HG02623 (cell line): ENCODE measurements around the gene GABBR1.

Source experiments
- ATAC-seq: cut with Tn5 transposase; IDR thresholded peaks from one replicate; pipeline ENCODE4 v1.9.1; 2021; ENCODE audit warnings: moderate library complexity; ENCODE audit not compliant: unreplicated experiment

GABBR1 gene

DNA sequence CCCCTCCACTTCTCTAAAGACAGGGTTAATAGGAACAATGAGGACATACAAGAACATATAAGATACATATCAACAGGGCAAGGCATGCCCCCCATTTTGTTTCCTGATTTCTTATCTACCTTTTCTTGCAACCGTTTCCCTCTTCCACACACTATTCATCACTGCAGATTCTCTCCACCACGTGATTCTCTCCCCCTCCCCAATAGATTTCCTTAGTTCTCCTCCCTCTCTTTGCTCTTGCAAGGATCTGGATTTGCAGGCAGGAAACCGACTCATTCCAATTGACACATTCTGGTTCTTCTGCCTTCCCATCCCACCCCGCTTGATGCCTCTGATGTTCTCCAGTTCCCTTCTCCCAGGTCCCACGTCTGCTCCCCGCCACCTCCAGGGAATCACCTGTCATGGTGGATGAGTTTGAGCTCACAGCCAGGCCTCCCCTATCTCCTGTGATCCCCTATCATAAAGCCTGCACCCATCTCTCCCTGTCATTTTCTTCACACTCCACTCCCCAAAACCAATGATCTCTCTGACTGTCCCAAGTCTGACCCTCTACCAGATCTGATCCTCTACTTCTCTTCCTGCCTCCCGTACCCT lies 7.5 kb downstream of the GABBR1 start:
- ATAC-seq, result no peak

DNA sequence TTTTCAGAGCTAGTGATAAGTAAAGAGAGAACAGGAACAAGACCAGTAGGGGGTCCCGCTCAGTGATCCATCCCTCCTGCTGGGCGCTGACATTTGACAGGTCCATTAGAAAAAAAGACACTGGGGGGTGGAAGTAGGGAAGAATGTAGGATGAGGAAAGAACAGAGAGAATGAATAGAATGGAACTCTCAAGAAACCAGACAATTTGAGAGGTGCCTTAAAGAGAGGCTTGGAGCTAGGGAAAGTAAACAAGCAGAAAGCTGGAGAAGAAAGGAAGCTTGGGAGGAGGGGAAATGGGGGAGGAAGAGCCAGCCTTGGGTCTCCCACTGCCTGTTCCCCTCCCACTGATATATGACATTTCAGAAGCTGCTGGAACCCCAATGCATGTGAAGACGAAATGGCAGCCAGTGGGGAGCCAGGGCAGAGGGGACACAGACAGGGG lies 8.4 kb downstream of the GABBR1 start:
- ATAC-seq, result no peak

DNA sequence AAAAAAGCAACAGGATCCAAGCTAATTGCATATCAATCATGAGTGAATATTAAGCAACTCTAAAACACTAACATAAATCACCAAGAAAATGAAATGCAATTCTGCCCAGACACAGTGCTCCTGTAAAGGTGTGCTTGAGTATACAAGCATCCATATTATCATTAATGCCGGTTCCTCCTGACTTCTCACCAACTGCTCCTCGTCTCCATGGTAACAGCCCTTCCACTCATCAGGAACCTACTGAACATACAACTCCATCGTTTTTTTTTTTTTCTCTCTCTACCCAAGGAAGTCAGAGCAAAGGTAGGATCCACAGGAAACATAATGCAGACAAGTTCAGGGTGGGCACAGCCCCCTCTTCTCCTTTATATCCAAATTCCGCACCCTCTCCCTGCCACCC lies 12.4 kb downstream of the GABBR1 start:
- ATAC-seq, result no peak

DNA sequence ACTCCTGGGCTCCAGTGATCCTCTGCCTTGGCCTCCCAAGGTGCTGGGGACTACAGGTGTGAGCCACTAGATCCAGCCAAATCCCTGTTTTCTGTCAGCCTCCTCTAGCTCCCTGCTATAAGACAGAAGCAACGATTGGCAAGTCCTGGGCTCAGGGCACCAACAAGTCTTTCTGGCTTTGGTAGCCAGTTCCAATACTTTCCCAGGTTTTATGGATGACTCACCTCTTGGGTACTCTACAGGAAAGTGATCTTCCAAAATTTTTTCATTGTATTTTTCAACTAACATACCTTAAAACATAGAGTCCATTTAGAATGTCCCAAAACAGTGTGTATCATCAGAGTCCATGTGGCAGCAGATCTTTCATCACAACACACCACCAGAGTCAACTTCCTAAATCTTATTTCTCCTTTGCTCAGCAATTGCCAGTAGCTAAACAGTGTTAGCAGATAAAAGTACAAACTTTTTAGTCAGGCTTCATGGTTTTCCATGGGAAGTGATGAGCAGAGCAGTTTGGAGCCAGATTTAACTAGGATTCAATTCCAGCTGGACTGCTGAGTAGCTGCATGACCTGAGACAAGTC lies 13.3 kb downstream of the GABBR1 start:
- no peak for ATAC-seq

DNA sequence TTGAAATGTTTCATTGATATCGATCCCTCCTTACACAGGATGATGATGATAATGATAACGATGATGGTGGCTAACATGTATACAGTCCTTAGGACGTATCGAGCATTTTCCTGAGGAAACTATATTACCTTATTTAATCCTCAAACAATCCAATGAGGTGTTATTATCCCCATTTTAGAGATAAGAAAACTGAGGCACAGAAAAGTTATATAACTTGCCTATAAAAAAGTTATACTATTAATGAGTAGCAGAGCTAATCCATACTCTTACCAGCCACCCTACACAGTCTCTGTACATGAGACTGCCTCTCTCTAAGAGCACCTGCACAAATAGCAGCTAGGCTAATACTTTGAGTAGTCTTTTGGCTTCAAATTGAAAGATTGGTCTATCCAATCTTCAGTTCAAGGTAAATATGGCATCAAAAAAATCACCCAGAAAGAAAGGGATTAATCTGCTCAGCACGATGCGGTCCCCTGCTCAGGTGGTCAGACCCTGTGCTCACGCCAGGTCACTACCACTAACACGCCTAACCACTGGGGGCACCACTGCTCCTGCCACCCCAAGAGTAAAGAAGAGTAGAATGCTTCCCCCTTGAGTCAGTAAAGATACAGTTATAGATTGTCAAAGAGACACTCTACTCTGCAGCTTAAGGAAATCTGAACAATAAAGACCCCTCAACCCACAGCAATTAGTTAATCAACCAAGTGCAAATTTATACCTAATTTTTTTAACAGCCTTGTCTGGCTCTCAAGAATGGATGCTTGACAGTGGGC lies 15.0 kb downstream of the GABBR1 start:
- no peak for ATAC-seq

DNA sequence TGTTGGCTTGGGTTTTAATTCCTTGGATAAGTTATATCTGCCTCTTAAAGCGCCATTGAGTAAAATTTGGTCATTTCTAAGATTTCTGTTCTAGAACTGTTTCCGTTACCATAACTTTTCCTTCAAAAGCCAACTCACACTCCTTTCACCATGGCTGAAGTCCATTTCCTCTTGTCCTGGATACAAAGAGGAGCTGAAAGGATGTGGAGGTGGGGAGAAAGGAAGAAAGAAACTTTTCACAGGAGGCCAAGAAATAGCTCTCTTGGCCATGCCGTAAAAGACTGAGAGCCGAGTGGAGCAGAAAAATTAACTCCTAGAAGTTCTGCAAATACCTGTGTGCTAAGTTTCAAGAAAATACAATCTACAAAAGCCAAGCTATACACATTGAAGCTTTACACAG lies 21.6 kb downstream of the GABBR1 start:
- no peak for ATAC-seq

DNA sequence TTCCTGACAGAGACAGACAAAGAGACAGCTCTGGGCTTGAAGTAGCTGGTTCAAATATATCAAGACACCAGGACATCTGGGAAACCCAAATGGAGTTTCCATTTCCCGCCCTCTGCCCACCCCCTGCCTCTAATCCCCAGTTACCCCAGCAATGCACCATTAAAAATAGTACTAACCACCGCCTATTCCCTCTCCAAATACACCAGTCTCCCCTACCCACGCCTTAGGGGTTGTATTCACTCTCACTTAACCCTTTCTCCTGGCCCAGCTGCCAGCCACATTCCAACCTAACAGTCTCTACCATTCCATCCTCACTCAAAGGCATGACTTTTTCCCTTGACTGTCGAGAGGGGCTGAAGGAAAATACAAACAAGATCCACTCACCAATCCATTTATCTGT lies 22.4 kb downstream of the GABBR1 start:
- no peak for ATAC-seq

DNA sequence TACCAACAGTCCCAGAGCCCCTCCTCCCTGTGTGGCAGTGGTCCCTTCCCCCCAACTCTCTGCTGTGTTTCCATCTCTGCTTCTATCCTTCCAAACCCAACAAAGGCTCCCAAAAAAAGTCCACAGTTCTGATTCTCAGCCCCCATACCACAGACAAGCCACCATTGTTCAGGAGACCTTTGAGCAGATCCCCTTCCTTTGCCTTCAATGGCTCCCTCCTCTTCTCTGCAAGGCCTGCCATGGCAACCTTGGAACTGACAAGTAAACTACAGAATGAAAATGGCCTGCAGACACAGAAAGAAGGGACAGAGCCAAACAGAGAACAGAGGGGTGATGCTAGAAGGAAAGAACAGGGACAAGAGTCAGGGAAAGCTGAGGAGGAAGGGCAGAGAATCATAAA lies 24.9 kb downstream of the GABBR1 start:
- ATAC-seq, result no peak

DNA sequence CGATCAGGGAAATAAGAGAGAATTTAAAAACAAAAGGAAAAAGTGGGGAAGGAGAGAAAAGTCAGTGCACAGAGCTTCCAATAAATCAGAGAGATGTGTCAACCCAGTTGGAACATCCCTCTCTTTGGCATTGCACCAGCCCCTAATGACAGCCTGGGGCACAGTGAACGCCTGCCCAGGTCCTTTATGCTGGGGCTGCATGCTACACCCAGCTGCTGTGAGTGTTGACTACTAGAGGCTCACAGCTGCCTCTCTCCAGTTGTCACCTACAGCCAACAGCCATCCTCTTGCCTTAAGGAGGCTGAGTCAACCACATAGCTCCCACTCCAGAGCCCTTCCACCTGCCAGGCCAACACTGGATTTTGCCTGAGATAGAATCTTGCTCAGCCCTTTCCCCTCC lies 29.1 kb downstream of the GABBR1 start:
- no peak for ATAC-seq

DNA sequence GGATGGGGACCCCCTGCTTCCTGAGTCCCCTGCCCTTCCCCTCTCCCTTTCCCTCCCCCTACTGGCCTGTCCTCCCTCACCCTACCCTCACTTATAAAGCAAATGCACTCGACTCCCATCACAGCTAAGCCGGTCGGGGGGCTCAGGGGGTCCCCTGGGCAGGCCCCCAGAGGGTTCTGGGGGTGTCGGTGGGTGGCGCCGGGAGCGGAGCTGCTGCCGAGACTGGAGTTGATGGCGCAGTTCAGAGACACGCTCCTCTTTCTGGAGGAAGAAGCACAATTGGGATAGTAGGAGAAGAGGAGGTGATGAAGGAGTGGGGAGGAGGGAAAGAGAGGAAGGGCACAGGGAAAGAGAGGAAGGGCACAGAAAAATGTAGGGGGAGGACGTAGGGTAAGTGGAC lies 29.5 kb downstream of the GABBR1 start:
- no peak for ATAC-seq

DNA sequence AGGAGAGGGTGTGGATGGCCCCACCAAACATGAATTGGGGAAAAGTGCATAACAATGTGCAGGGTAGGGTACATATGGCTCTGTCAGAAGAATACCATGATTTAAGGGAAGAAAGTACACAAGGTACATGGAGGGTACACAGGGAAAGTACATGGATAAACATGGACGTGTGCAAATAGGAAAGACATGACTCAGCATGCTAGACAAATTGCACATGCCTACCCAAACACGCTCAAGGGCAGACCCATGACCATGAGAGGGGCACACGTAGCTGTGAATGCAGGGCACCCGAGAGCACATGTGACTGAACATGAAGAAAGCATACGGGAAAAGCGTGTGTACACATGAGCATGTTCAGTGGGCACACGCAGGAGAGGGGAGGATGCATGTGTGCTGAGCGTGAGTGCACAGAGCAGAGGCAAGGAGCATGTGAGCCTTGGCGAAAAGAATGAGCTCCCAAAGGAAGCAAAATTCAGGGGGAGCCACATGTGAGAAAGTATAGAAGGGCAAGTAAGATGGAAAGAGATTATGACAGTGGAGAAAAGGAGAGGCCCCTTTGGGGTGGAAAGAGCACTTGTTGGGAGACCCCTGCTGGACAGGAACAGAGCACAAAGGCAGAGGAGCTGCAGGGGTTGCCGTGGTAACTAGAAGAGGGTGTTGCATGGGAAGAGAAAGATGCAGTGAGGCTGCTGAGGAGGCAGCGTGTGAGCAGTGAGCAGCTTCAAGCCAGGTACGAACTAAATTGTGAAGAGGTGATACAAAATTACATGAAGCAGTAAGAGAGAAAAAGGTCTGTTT lies 30.2 kb downstream of the GABBR1 start:
- ATAC-seq, result no peak

DNA sequence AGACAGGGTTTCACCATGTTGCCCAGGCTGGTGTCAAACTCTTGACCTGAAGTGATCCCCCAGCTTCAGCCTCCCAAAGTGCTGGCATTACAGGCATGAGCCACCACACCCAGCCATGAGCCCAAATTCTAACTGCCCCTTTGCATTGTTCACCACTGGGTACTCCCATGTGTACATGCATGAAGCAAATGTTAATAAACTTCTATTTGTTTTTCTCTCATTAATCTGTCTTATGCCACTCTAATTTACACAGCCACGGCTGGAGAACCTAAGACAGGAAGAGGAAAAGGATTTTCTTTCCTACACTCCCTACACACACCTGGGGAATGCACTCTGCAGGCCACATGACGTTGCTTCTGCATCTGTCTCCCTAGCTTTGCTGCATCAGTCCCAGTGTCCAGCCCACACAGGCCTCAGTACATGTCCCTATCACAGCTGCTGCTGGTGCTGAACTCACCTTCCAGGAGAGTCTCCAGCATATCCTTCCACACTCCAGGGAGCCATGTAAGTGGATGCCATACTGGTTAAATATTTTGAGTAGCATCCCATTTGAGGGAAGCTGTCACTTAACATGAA lies 34.7 kb downstream of the GABBR1 start:
- no peak for ATAC-seq

DNA sequence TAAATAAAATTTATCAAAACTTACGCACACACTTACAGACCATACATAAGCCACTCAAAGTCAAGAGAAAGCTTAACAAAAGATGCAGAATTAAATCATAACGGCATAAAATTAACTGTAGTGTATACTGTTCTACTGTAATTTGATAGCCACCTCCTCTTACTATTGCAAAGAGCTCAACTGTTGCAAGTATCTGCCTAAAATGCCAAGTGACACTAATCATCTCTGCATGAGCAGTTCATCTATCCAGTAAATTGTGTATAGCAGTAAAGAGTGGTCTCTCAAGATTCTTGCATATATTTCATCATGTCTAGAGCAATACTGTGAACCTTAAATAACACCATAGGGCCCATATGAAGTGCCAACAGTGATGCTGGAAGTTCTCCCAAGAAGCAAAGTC lies 35.8 kb downstream of the GABBR1 start:
- no peak for ATAC-seq

DNA sequence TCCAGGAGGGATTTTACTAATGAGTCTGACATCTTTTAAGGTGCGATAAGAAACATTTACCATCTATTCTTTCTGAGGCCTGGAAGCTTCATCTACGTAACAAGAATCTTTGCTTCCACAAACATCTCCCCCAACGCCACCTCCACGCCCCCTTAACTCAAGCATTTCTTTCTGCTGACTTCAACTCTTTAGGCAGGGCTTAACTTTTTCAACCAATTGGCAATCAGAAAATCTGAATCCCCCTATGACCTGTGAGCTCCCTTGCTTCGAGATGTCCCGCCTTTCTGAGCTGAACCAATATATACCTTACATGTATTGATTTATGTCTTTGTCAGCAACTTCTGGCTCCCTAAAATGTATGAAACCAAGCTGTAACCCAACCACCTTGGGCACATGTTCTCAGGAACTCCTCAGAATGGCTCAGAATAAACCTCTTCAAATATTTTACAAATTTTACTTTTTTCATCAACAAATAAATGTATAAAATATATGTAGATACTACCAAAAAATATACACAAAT lies 36.5 kb downstream of the GABBR1 start:
- no peak for ATAC-seq

DNA sequence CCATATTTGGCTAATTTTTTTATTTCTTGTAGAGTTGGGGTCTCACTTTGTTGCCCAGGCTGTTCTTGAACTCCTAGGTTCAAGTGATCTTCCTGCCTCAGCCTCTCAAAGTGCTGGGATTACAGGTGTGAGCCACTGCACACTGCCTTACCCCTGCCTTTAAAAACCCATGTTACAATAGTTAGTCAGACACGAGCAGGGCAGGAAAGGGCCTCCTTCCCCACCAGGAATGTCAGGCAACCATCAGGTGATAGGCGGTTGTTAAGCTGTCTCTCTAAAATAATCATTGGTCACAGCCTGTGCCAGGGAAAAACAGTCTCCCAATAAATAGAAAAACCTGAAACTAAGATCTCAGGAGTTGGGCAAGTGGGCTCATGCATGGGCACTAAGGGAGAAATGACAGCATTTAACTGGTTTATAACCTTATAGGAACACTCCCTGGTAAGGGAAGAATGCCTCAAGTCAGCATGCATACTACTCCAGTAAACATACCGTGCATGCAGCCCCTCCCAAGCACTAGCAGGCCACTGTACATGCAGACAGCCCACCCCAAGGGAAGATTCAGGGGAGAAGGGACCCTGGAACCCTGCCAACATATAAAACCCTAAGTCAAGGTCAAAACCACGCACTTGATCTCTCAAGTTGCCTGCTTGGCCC lies 39.7 kb downstream of the GABBR1 start:
- no peak for ATAC-seq

DNA sequence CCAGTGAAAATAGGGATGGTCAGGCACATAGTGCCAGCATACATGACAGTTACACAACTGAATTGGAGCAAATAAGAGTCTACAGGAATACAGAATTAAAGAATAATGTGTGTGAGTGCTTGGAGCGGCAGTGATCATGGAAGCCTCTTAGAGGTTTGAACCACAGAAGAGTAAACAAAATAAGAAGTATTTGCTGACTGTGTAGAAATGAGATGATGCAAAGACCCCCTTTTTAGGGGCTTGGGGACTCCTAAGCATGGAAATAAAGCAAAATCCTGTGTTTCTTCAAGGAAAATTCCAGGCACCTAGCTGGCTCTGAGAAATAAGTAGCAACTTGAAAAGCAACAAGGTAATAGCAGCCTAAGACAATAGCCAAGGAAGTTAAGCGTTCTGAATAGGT lies 41.3 kb downstream of the GABBR1 start:
- ATAC-seq, result no peak

DNA sequence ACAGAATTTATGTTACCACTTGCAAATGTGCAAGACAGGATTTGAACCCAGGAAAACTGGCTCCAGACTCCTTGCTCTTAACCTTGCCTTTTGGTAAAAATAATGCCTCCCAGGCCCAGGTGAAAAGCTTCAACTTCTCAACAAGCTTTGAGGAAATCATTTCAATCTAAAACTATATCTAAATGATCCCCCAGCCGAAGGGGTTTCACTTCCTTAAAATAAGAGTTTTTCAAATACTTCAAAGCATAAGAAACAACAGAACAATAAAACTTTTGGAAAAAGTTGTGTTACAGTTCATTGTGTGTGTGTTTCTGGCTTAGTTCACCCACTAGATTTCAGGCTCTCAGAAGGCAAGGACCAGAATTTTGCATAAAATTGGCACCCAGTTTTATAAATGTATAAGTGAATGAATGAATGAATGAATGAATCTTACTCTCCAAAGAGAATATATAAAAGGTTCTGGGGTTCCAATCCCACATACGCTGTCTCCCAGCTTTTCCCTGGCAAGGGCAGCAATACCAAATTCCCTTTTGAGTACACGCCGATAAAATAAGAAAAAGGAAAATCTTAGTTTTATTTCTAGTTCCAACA lies 42.7 kb downstream of the GABBR1 start:
- ATAC-seq, result no peak

DNA sequence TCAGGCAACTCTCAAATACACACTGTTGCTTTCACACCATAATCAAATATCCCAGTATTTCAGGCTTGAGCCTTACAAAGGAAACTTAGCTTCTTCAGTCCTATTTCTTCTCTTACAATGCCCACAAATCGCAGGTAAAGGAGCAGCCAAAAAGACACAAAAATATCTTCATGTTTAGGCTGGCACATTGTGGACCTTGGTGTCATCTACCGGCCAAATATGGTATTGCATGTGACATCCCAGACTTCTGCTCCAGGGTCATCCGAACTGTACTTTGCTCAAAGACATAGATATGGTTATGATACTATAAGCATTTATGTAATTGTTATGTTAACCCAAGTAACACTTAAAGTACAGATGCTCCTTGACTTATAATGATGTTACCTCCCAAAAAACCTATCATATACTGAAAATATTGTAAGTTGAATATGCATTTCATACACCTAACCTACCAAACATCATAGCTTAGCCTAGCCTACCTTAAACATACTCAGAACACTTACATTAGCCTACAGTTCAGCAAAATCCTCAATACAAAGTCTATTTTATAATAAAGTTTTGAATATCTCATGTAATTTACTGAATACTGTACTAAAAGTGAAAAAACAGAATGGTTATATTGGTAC lies 43.4 kb downstream of the GABBR1 start:
- no peak for ATAC-seq

DNA sequence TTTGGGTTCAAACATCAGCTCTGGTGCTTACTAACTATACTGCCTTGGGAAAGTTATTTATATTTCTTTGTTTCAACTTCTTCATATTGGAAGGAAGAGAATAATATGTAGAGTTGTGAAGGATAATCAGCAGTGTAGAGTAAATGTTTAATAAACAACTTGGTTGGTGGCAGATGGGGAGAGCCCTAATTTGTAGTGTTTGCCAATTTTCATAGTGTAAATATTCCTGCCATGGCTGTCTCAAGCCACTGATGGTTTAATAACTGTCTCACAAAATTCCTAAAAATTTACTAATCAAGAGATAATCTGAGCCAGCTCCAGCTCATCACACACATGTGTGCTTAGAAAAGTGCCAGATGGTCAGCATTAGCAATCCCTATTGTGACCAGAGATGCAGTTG lies 48.2 kb downstream of the GABBR1 start, which contains the start of gene OR2H2:
Gene OR2H2, plus strand, starts transcription at position 301 of the 400 bp plus-strand sequence. CDS start 2,824 bp downstream, outside the sequence.
- ATAC-seq, result no peak

DNA sequence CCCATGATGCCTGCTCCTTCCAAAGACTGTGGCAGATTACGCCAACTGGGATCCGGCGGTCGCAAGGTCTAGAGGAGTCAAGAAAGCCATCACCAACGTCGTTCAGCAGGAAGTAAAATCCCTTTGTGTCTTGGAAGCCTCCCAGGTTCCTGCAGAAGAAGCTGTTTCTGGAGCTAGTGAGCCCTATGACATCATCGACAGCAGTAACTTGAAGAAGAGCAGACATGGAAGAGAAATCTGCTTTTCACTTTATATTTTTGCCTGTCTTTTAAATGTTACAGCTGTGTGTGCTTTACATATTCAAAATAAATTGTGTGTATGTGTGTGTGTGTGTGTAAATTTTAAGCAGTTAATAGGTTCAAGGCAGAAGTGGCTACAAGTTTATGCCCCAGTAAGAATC lies 55.4 kb downstream of the GABBR1 start:
- ATAC-seq, result no peak
